Right atrium auricular region (tissue), 2 donors: ENCODE results near the gene TEK. TPM values are rescaled to one million over a fixed set of nuclear protein-coding genes. Genes with fewer than 3 reads are reported as not detected.
A peak's percentile ranks its signal among the peaks of the same experiment; 100 is the strongest.

Experiments
- DNase-seq: peaks from one replicate; pipeline ENCODE4 v3.0.0-alpha.2; 2019; ENCODE audit warnings: low spot score
- H3K27ac ChIP-seq, 2 donors: fragments of 200-600 bp; sonication (generic); 1 replicate in 1 of 2; 2 replicates in 1 of 2; pipeline ENCODE4 v1.5.1; 2016 to 2019
- H3K27me3 ChIP-seq, 2 donors: fragments of 200-600 bp; sonication (generic); one replicate each; pipeline versions ENCODE4 v1.5.1 to v1.6.0; 2017 to 2019
- H3K36me3 ChIP-seq: fragments of 200-600 bp; sonication (generic); one replicate; pipeline ENCODE4 v1.5.1; 2016
- H3K4me1 ChIP-seq, 2 donors: fragments of 200-600 bp; sonication (generic); one replicate each; pipeline versions ENCODE4 v1.5.1 to v1.6.0; 2017 to 2019
- H3K4me3 ChIP-seq, 2 donors: fragments of 200-600 bp; sonication (generic); 1 replicate in 1 of 2; 2 replicates in 1 of 2; pipeline ENCODE4 v1.5.1; 2017 to 2019; ENCODE audit warnings: mild to moderate bottlenecking in 1 of 2, moderate library complexity in 1 of 2
- H3K9me3 ChIP-seq, 2 donors: fragments of 200-600 bp; sonication (generic); one replicate each; pipeline ENCODE4 v1.5.1; 2019
- total RNA-seq, 2 donors: library from RNA; depleted of rRNA; stranded (reverse); fragments of >200 nt; gene quantifications; one replicate each; pipeline ENCODE4 v1.1.0, GENCODE V29; 2016
- TF ChIP-seq, protein P1 (sequence below), 2 donors: fragments of 200-600 bp; sonication (generic); IDR thresholded peaks; one replicate each; pipeline ENCODE4 v1.5.1; 2019; ENCODE audit warnings: antibody characterized with exemption in 2 of 2

The TEK gene
- total RNA-seq, 2 donors from 2014 or later, result 16.7 to 30.7 TPM

DNA sequence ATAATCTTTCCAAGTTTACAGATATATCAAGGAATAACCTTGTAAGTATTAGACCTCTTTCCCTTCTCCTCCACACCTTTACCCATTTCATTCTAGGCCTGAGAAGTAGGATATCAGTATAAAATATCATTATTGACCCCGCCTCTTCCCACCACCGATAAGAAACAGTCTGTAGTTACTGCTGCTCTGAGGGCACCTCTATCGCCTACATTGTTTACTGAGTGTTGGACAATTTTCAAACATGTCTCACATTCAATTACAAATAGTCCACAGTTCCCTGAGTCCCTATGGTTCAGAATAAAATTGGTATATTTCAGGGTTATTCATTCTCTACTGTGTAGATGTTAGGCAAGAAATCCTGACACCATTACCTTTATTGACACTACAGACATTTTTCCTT, 73.4 kb downstream of the TEK start:
- no peak for DNase-seq
- TF ChIP-seq, protein P1, sequence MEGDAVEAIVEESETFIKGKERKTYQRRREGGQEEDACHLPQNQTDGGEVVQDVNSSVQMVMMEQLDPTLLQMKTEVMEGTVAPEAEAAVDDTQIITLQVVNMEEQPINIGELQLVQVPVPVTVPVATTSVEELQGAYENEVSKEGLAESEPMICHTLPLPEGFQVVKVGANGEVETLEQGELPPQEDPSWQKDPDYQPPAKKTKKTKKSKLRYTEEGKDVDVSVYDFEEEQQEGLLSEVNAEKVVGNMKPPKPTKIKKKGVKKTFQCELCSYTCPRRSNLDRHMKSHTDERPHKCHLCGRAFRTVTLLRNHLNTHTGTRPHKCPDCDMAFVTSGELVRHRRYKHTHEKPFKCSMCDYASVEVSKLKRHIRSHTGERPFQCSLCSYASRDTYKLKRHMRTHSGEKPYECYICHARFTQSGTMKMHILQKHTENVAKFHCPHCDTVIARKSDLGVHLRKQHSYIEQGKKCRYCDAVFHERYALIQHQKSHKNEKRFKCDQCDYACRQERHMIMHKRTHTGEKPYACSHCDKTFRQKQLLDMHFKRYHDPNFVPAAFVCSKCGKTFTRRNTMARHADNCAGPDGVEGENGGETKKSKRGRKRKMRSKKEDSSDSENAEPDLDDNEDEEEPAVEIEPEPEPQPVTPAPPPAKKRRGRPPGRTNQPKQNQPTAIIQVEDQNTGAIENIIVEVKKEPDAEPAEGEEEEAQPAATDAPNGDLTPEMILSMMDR (IDR thresholded peaks at IDR 0.05), result no peak
- no peak overlapping the region for H3K4me3 ChIP-seq
- H3K9me3 ChIP-seq, result peaks cover 0 to 14% of the 10 kb centered on the region in 2 donors
- no peaks in the 10 kb centered on the region for H3K36me3 ChIP-seq
- no peak overlapping the region for H3K27ac ChIP-seq
- peaks cover 0 to 5% of the 10 kb centered on the region in 2 donors for H3K4me1 ChIP-seq
- H3K27me3 ChIP-seq, result no peaks in the 10 kb centered on the region

DNA sequence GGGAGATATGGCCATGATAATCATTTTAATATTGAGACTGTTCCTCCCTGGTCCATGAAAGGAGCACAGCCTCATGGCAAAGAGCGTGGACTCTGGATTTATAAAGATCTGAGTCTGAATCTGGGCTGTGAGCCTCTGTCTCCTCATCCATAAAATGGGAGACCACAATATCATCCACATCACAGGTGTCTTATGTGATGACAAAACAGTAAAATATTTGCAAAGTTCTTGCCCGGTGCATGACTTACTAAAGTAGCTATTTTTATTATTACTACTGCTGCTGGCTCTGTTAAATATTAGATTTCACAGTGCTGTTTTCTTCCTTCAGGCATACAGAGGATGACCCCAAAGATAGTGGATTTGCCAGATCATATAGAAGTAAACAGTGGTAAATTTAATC, 74.1 kb downstream of the TEK start:
- TF ChIP-seq, protein P1 (IDR thresholded peaks at IDR 0.05), result no peak
- Histone ChIP-seq H3K4me3 (no peak overlapping the region), H3K36me3 (no peaks in the 10 kb centered on the region), H3K27me3 (no peaks in the 10 kb centered on the region), H3K27ac (no peak overlapping the region), H3K4me1 (peaks cover 0 to 5% of the 10 kb centered on the region in 2 donors), H3K9me3 (peaks cover 0 to 8% of the 10 kb centered on the region in 2 donors)
- no peak for DNase-seq

DNA sequence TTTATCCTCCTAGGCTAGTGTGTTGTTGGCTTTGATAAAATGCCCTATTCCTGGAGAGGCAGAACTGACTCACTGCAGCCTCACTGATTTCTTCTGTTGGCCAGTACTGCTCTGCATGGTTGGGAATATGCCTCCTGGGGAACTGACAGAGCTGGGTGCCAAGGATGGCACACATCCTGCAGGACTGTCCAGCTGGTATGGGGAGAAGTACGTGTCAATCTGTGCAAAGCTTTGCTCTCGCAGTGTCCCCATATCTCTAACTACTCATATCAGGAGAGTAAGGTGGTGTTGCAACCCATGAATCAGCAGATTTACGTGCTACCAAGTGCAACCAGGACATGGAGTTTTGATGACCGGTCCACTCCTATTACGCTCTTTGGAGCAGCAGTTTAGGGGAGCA, 74.7 kb downstream of the TEK start:
- H3K36me3 ChIP-seq, result no peaks in the 10 kb centered on the region
- no peak overlapping the region for H3K4me3 ChIP-seq
- DNase-seq, result no peak
- peaks cover 0 to 2% of the 10 kb centered on the region in 2 donors for H3K9me3 ChIP-seq
- no peaks in the 10 kb centered on the region for H3K27me3 ChIP-seq
- TF ChIP-seq, protein P1 (IDR thresholded peaks at IDR 0.05), result no peak
- H3K27ac ChIP-seq, result no peak overlapping the region
- peaks cover 0 to 5% of the 10 kb centered on the region in 2 donors for H3K4me1 ChIP-seq

DNA sequence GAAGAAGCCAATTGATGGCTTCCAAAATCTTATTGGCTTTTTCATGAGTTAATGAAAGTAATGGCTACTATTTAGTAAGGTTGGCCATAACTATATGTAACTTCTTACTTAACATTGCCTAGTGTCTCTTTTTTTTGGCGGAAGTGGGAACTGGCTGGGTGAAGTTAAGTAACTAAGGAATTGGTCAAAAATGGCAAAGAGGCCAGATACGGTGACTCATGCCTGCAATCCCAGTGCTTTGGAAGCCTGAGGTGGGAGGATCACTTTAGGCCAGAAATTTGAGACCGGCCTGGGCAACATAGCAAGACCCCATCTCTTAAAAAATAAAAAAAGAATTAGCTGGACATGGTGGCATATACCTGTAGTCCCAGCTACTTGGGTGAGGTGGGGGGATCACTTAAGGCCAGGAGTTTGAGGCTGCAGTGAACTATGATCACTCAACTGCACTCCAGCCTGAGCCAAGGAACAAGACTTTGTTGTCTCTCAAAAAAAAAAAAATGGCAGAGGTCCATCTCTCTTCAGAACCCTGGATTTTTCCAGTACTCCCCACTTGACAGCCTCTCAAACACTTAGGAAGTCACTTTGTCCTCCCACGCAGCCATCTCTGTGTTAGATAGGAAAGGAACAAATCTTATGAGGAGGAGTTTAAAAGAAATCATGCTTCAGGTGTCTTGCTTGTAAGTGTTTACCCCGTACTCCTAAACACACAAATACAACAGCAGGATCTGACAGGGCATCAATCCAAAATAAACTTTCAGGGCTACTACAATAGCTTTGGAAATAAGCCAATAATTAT, 75.7 kb downstream of the TEK start:
- H3K4me1 ChIP-seq, result peaks cover 0 to 5% of the 10 kb centered on the region in 2 donors
- no peaks in the 10 kb centered on the region for H3K36me3 ChIP-seq
- H3K27ac ChIP-seq, result peak overlapping the region in 1 of 2 donors; percentile 9
- TF ChIP-seq, protein P1 (IDR thresholded peaks at IDR 0.05), result no peak
- H3K4me3 ChIP-seq, result no peak overlapping the region
- no peaks in the 10 kb centered on the region for H3K9me3 ChIP-seq
- no peaks in the 10 kb centered on the region for H3K27me3 ChIP-seq
- DNase-seq, result peak; percentile 63

DNA sequence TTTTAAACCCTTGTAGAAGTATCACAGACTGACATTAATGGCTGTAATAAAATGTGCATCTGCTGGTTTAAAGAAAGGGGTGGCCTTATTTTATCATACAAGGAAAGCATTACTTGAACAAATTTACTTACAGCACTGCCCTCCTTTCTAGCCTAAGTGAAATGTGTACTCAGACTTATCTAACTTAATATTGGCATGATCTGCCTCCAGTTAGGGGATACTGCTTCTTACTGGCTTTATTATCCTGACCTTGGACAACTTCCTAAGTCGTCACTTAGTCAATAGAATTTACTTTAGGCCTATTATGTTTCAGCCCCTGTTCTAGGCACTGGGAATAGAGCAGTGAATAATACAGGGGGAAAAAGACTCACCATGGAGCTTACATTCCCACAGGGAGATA, 79.4 kb downstream of the TEK start:
- Histone ChIP-seq H3K4me1 (no peaks in the 10 kb centered on the region), H3K27me3 (no peaks in the 10 kb centered on the region), H3K9me3 (no peaks in the 10 kb centered on the region), H3K27ac (no peak overlapping the region), H3K36me3 (no peaks in the 10 kb centered on the region), H3K4me3 (no peak overlapping the region)
- DNase-seq, result no peak
- TF ChIP-seq, protein P1 (IDR thresholded peaks at IDR 0.05), result no peak
